ENCODE data around the gene CCDC47. TPM values are rescaled to one million over a fixed set of nuclear protein-coding genes. Genes with fewer than 3 reads are reported as not detected.

CCDC47 gene
- total and polyA plus RNA-seq, 2 of the 13 experiments (the other 11 are each of a cell fraction or from before 2014, with no cell fraction given) = 59.3 to 99.5 TPM

- TF ChIP-seq HNF1A (IDR thresholded peaks at IDR 0.05; ENCODE audit: low read depth) = no peak
- TF ChIP-seq HNF1A (CRISPR knock-in tag; IDR thresholded peaks at IDR 0.05; ENCODE audit: borderline replicate concordance) = no peak; the same call in 1 of the 2 replicates
- no peak for TF ChIP-seq ZNF225 (CRISPR knock-in tag; IDR thresholded peaks at IDR 0.05)
- TF ChIP-seq NCOA2 (CRISPR knock-in tag; IDR thresholded peaks at IDR 0.05) = peak; percentile 29; the same call in 1 of the 2 replicates
- TF ChIP-seq ZNF558 (CRISPR knock-in tag; IDR thresholded peaks at IDR 0.05; ENCODE audit: borderline replicate concordance) = peak; percentile 84; the same call in 1 of the 2 replicates
- TF ChIP-seq NFE2 (CRISPR knock-in tag; IDR thresholded peaks at IDR 0.05) = no peak
- TF ChIP-seq SAP130 (CRISPR knock-in tag; IDR thresholded peaks at IDR 0.05; ENCODE audit: low read depth) = peak; percentile 93
- TF ChIP-seq CREBL2 (CRISPR knock-in tag; IDR thresholded peaks at IDR 0.05; ENCODE audit: borderline replicate concordance) = no peak; the same call in 1 of the 2 replicates
- peak; percentile 95 for TF ChIP-seq ZNF878 (CRISPR knock-in tag; IDR thresholded peaks at IDR 0.05)
- peak; percentile 90; the same call in 1 of the 2 replicates for TF ChIP-seq ZNF430 (CRISPR knock-in tag; IDR thresholded peaks at IDR 0.05)
- TF ChIP-seq NR2F6 (IDR thresholded peaks at IDR 0.05) = no peak
- TF ChIP-seq NR2F6 (CRISPR knock-in tag; IDR thresholded peaks at IDR 0.05) = peak; percentile 57
- no peak for TF ChIP-seq MAFF (IDR thresholded peaks at IDR 0.05; ENCODE audit: low read depth, low read length)
- peak; percentile 73 for TF ChIP-seq HNF1B (CRISPR knock-in tag; IDR thresholded peaks at IDR 0.05)
- 0 out of 2 replicates have a peak, but pooled peaks have one; percentile 70 for TF ChIP-seq MEIS1 (CRISPR knock-in tag; IDR thresholded peaks at IDR 0.05; ENCODE audit: borderline replicate concordance)
- peak; percentile 95 for TF ChIP-seq GMEB1 (CRISPR knock-in tag; IDR thresholded peaks at IDR 0.05; ENCODE audit: borderline replicate concordance)
- no peak for TF ChIP-seq ARID3A (IDR thresholded peaks at IDR 0.05; ENCODE audit: low read depth, low read length)
- peak; percentile 62; the same call in 1 of the 2 replicates for TF ChIP-seq ISX (CRISPR knock-in tag; conservative IDR thresholded peaks at IDR 0.05)
- TF ChIP-seq ATM (IDR thresholded peaks at IDR 0.05; ENCODE audit: borderline replicate concordance) = no peak
- no peak for TF ChIP-seq MAFG (CRISPR knock-in tag; IDR thresholded peaks at IDR 0.05)
- TF ChIP-seq HCFC1 (IDR thresholded peaks at IDR 0.05; ENCODE audit: low read depth, low read length) = 0 out of 2 replicates have a peak, but pooled peaks have one; percentile 2
- TF ChIP-seq IKZF1 (IDR thresholded peaks at IDR 0.05) = no peak
Measured at GRCh38 chr17:63741408-63742173, 31.8 kb downstream of the CCDC47 start, which contains the start of gene STRADA (continued).
